HG03103 (cell line): ENCODE data around the gene ZNF273.

Source experiments
- ATAC-seq: cut with Tn5 transposase; IDR thresholded peaks from one replicate; pipeline ENCODE4 v1.9.1; 2021; ENCODE audit warnings: low read depth; ENCODE audit not compliant: unreplicated experiment

The ZNF273 gene

GRCh38 chr7:64876792-64877713, 26.0 kb upstream of the ZNF273 start:
- ATAC-seq = no peak

GRCh38 chr7:64877714-64878610, 25.1 kb upstream of the ZNF273 start:
- no peak for ATAC-seq

GRCh38 chr7:64878684-64879083, 24.4 kb upstream of the ZNF273 start:
- no peak for ATAC-seq

GRCh38 chr7:64879086-64879730, 23.9 kb upstream of the ZNF273 start:
- no peak for ATAC-seq

- ATAC-seq = no peak
Measured at GRCh38 chr7:64879800-64880199, 23.3 kb upstream of the ZNF273 start.

GRCh38 chr7:64880322-64881297, 22.5 kb upstream of the ZNF273 start:
- ATAC-seq = no peak

- ATAC-seq = no peak
Measured at GRCh38 chr7:64881461-64882287, 21.4 kb upstream of the ZNF273 start.

GRCh38 chr7:64882341-64883112, 20.5 kb upstream of the ZNF273 start:
- ATAC-seq = no peak

GRCh38 chr7:64883113-64883905, 19.8 kb upstream of the ZNF273 start:
- no peak for ATAC-seq

GRCh38 chr7:64884085-64884912, 18.8 kb upstream of the ZNF273 start:
- no peak for ATAC-seq

- ATAC-seq = no peak
Measured at GRCh38 chr7:64884913-64885370, 18.1 kb upstream of the ZNF273 start.

GRCh38 chr7:64885520-64886240, 17.4 kb upstream of the ZNF273 start:
- ATAC-seq = no peak

GRCh38 chr7:64886956-64887545, 16.0 kb upstream of the ZNF273 start:
- no peak for ATAC-seq

GRCh38 chr7:64887756-64888508, 15.1 kb upstream of the ZNF273 start:
- no peak for ATAC-seq

GRCh38 chr7:64888561-64888900, 14.5 kb upstream of the ZNF273 start:
- no peak for ATAC-seq
